Psoas muscle (tissue), 8 donors: Measurements from ENCODE around the gene AFF4. TPM values are rescaled to one million over a fixed set of nuclear protein-coding genes. Genes with fewer than 3 reads are reported as not detected.
A peak's percentile ranks its signal among the peaks of the same experiment; 100 is the strongest.

Source experiments
- ATAC-seq, 4 donors: fragments of 200-7000 bp; cut with Tn5 transposase; one replicate each; pipeline ENCODE4 v1.9.1; 2020; ENCODE audit warnings: moderate library complexity in 3 of 4, mild to moderate bottlenecking in 2 of 4
- DNase-seq, 2 donors: peaks; one replicate each; pipeline ENCODE4 v3.0.0-alpha.2; 2020
- H3K27ac ChIP-seq: fragments of 200-600 bp; one replicate; pipeline ENCODE4 v1.8.0; 2022
- H3K27me3 ChIP-seq, 3 donors: fragments of 200-600 bp in 1 of 3; one replicate each; pipeline versions ENCODE4 v1.6.1 to v1.8.0; 2013 to 2022; ENCODE audit warnings: low read length in 2 of 3, mild to moderate bottlenecking in 2 of 3, moderate library complexity in 1 of 3; ENCODE audit not compliant: insufficient read depth in 3 of 3
- H3K36me3 ChIP-seq, 2 donors: fragments of 200-600 bp in 1 of 2; one replicate each; pipeline versions ENCODE4 v1.6.1 to v1.8.0; 2013 to 2022; ENCODE audit warnings: low read depth in 1 of 2, mild to moderate bottlenecking in 1 of 2, moderate library complexity in 1 of 2; ENCODE audit not compliant: insufficient read depth in 1 of 2
- H3K4me1 ChIP-seq: fragments of 200-600 bp; one replicate; pipeline ENCODE4 v1.8.0; 2022
- H3K4me3 ChIP-seq: fragments of 200-600 bp; one replicate; pipeline ENCODE4 v1.8.0; 2022; ENCODE audit warnings: mild to moderate bottlenecking
- H3K9me3 ChIP-seq: fragments of 200-600 bp; one replicate; pipeline ENCODE4 v1.8.0; 2022
- CTCF ChIP-seq: fragments of 200-600 bp; IDR thresholded peaks from one replicate; pipeline ENCODE4 v1.8.0; 2022; ENCODE audit warnings: antibody characterized with exemption
- WGBS, 3 donors: extraction: QIAGEN DNeasy Blood & Tissue Kit; methylation state at CpG; one replicate each; pipeline versions ENCODE4 v1.1.6 to v1.1.7; 2013; 5-methylcytosine and 5-hydroxymethylcytosine counted together
- intact Hi-C, 2 donors: fragments of 100-400 bp; cut with DNase I; formaldehyde crosslinking; loops; one replicate each; pipeline versions ENCODE4 v1.11.0 to v1.14.2; 2022
- polyA plus RNA-seq, 3 donors: library from polyadenylated mRNA; stranded (reverse); fragments of 200-250 nt; gene quantifications; one replicate each; pipeline ENCODE4 v1.2.3, GENCODE V29; 2013
- total RNA-seq, 4 donors: library from RNA; stranded (reverse); fragmentation: NEBNext Ultra II Directional in 2 of 4; extraction: Animal tissue kit (Norgen Biotek cat#: 25700) in 2 of 4; gene quantifications; one replicate each; pipeline versions ENCODE4 v1.2.1 to v1.2.4, GENCODE V29; 2021 to 2023
- donor health status: healthy with polysubstance abuse.
- donor health status: DM: no; HTN: no; CAD: no; lungs with moderate emphysema.
- donor health status: Bipolar disorder and iron deficiency.
- donor health status: healthy.
- donor health status: DM: yes; HTN: yes; CAD: no.
- donor health status: DM: no; HTN: no; CAD: no.
- donor health status: DM: no; HTN: no; CAD: no.
- donor health status: DM: yes; HTN: yes; CAD: no.

The AFF4 gene
- total and polyA plus RNA-seq, 7 donors, result 9.7 to 68.2 (median 49.6) TPM

DNA sequence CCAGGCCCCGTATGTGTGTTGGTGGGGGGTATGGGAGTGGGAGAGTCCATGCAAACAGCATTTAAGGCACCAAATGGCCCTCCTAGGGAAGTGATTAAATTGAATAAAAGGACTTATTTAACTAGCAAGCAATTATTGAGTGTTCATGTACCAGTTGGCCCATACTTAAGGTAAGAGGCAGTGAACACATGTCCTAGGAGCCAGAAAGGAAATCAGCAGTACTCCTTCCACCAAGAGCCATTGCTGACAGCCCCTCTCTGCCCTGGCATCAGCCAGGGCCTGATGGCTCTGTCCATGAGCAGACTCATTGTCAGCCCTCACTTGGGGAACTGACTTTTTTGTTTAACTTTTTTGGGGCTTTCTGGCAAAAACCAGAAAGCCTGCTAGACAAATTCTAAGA lies 122.5 kb downstream of the AFF4 start:
- H3K27ac ChIP-seq, result no peak overlapping the region
- H3K36me3 ChIP-seq, result no peaks in the 10 kb centered on the region
- 52 to 67% (median 63%) methylated on average over 1 of the region's 1 CpG for WGBS, 3 donors

GRCh38 chr5:132840313-132840712 lies 123.1 kb downstream of the AFF4 start:
- Histone ChIP-seq H3K27ac (no peak overlapping the region), H3K4me3 (no peak overlapping the region), H3K9me3 (no peaks in the 10 kb centered on the region), H3K4me1 (no peaks in the 10 kb centered on the region), H3K36me3 (no peaks in the 10 kb centered on the region), H3K27me3 (no peaks in the 10 kb centered on the region)
- DNase-seq (no peak), ATAC-seq (no peak)
- WGBS, 3 donors, result 68 to 81% (median 77%) methylated on average over 3 of the region's 3 CpGs
- intact Hi-C loops, result no loop called here
- TF ChIP-seq CTCF, result no peak

More for the DNA sequence above, 122.5 kb downstream of the AFF4 start:
- H3K4me3 ChIP-seq, result no peak overlapping the region
- no peaks in the 10 kb centered on the region for H3K9me3 ChIP-seq
- intact Hi-C loops, result no loop called here
- H3K27me3 ChIP-seq, result no peaks in the 10 kb centered on the region
- no peak for TF ChIP-seq CTCF
- H3K4me1 ChIP-seq, result no peaks in the 10 kb centered on the region
- ATAC-seq (no peak), DNase-seq (no peak)

GRCh38 chr5:132839426-132840301 lies 123.8 kb downstream of the AFF4 start:
- ATAC-seq, result no peak

GRCh38 chr5:132838516-132839282 lies 124.7 kb downstream of the AFF4 start:
- no peak for ATAC-seq
- H3K27me3 ChIP-seq, result no peaks in the 10 kb centered on the region
- WGBS, 3 donors, result 57 to 79% (median 78%) methylated on average over 3 of the region's 3 CpGs
- intact Hi-C loops, result no loop called here
- H3K27ac ChIP-seq, result no peak overlapping the region
- no peaks in the 10 kb centered on the region for H3K9me3 ChIP-seq
- no peak for DNase-seq
- H3K4me3 ChIP-seq, result no peak overlapping the region
- no peak for TF ChIP-seq CTCF
- H3K4me1 ChIP-seq, result no peaks in the 10 kb centered on the region
- no peaks in the 10 kb centered on the region for H3K36me3 ChIP-seq

More at GRCh38 chr5:132839426-132840301, 123.8 kb downstream of the AFF4 start:
- H3K27me3 ChIP-seq, result no peaks in the 10 kb centered on the region
- peak overlapping the region; percentile 44 for H3K27ac ChIP-seq
- 78 to 82% (median 82%) methylated on average over 8 of the region's 8 CpGs for WGBS, 3 donors
- no peaks in the 10 kb centered on the region for H3K36me3 ChIP-seq
- intact Hi-C loops, result no loop called here
- H3K4me3 ChIP-seq, result no peak overlapping the region
- no peak for DNase-seq
- H3K4me1 ChIP-seq, result no peaks in the 10 kb centered on the region
- no peaks in the 10 kb centered on the region for H3K9me3 ChIP-seq
- TF ChIP-seq CTCF, result no peak
